Right atrium auricular region (tissue), 2 donors: ENCODE data around the gene NTSR1. TPM values are rescaled to one million over a fixed set of nuclear protein-coding genes. Genes with fewer than 3 reads are reported as not detected.

Source experiments
- DNase-seq: peaks from one replicate; pipeline ENCODE4 v3.0.0-alpha.2; 2019; ENCODE audit warnings: low spot score
- H3K27ac ChIP-seq, 2 donors: fragments of 200-600 bp; sonication (generic); 1 replicate in 1 of 2; 2 replicates in 1 of 2; pipeline ENCODE4 v1.5.1; 2016 to 2019
- H3K27me3 ChIP-seq, 2 donors: fragments of 200-600 bp; sonication (generic); one replicate each; pipeline versions ENCODE4 v1.5.1 to v1.6.0; 2017 to 2019
- H3K36me3 ChIP-seq: fragments of 200-600 bp; sonication (generic); one replicate; pipeline ENCODE4 v1.5.1; 2016
- H3K4me1 ChIP-seq, 2 donors: fragments of 200-600 bp; sonication (generic); one replicate each; pipeline versions ENCODE4 v1.5.1 to v1.6.0; 2017 to 2019
- H3K4me3 ChIP-seq, 2 donors: fragments of 200-600 bp; sonication (generic); 1 replicate in 1 of 2; 2 replicates in 1 of 2; pipeline ENCODE4 v1.5.1; 2017 to 2019; ENCODE audit warnings: mild to moderate bottlenecking in 1 of 2, moderate library complexity in 1 of 2
- H3K9me3 ChIP-seq, 2 donors: fragments of 200-600 bp; sonication (generic); one replicate each; pipeline ENCODE4 v1.5.1; 2019
- total RNA-seq, 2 donors: library from RNA; depleted of rRNA; stranded (reverse); fragments of >200 nt; gene quantifications; one replicate each; pipeline ENCODE4 v1.1.0, GENCODE V29; 2016
- TF ChIP-seq, protein P1 (sequence below), 2 donors: fragments of 200-600 bp; sonication (generic); IDR thresholded peaks; one replicate each; pipeline ENCODE4 v1.5.1; 2019; ENCODE audit warnings: antibody characterized with exemption in 2 of 2

NTSR1 gene
- total RNA-seq, 2 donors from 2014 or later: 0.43 TPM; not detected in 1

DNA sequence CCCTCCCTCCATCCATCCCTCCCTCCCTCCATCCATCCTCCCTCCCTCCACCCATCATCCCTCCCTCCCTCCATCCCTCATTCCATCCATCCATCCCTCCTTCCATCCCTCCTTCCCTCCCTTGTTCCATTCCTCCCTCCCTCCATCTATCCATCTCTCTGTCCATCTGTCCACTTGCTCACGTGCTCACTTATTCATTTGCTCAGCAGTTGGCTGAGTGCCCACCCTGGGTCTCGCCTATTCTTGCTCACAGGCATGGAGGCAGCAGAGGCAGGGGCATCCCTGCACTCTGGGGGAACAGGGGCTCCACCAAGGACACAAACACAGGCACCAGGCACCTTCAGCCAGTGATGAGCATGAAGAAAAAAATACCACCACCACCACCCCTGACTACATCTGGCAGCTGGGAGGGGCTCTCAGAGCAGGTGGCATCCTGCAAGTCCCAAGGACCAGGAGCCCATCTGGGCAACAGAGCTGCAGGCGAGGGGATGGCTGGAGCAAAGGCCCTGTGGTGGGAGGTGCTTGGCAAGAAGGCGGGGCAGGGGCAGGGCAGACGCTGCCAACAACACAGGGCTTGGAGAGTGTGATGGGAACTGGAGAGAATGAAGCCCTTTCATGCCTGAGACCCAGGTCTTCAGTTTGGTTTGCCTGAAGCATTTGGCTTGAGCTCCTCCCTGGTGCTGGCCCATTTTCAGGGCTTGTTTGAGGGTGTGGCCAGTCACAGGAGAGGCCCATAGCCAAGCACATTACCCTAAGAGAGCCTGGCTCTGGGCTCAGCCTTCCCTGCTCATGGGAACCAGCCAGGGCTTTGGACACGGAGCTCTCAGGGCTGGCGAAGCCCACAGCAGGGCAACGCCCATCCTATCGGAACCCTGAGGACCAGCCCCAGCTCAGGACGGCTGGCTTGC, 47.4 kb downstream of the NTSR1 start:
- Histone ChIP-seq H3K4me3 (no peak overlapping the region), H3K9me3 (no peaks in the 10 kb centered on the region), H3K27ac (no peak overlapping the region), H3K4me1 (no peaks in the 10 kb centered on the region), H3K27me3 (no peaks in the 10 kb centered on the region), H3K36me3 (no peaks in the 10 kb centered on the region)
- TF ChIP-seq, protein P1, sequence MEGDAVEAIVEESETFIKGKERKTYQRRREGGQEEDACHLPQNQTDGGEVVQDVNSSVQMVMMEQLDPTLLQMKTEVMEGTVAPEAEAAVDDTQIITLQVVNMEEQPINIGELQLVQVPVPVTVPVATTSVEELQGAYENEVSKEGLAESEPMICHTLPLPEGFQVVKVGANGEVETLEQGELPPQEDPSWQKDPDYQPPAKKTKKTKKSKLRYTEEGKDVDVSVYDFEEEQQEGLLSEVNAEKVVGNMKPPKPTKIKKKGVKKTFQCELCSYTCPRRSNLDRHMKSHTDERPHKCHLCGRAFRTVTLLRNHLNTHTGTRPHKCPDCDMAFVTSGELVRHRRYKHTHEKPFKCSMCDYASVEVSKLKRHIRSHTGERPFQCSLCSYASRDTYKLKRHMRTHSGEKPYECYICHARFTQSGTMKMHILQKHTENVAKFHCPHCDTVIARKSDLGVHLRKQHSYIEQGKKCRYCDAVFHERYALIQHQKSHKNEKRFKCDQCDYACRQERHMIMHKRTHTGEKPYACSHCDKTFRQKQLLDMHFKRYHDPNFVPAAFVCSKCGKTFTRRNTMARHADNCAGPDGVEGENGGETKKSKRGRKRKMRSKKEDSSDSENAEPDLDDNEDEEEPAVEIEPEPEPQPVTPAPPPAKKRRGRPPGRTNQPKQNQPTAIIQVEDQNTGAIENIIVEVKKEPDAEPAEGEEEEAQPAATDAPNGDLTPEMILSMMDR (IDR thresholded peaks at IDR 0.05): no peak
- DNase-seq: no peak

DNA sequence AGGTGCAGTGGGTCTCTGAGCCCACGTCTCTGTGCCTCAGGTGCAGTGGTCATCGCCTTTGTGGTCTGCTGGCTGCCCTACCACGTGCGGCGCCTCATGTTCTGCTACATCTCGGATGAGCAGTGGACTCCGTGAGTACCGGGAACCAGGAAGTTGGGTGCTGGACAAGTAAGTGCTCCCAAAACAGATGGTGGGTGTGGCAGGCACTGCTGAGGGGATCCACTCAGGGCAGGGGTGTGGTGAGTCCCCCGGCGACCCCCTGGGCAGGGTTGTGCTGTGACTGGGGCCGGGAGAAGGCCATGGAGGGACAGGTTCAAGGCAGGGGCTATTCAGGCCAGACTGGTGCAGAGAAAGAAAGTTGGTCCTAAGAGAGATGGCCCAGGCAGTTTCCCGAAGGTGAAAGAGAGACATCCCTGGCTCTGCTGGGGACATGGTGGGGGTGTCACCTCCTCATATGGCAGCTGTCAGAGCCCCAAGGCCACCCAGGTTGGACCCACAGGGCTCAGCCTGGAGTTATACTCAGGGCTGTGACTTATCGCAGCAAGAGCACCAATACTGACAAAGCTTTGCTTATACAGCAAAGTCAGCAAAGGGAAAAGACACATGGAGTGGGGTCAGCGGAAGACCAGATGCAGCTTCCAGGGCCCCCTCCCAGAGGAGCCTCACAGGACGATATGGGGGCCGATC, 49.7 kb downstream of the NTSR1 start:
- H3K4me3 ChIP-seq: no peak overlapping the region
- H3K27ac ChIP-seq: no peak overlapping the region
- no peaks in the 10 kb centered on the region for H3K36me3 ChIP-seq
- no peaks in the 10 kb centered on the region for H3K4me1 ChIP-seq
- no peaks in the 10 kb centered on the region for H3K27me3 ChIP-seq
- no peaks in the 10 kb centered on the region for H3K9me3 ChIP-seq
- no peak for DNase-seq
- TF ChIP-seq, protein P1 (IDR thresholded peaks at IDR 0.05): no peak

DNA sequence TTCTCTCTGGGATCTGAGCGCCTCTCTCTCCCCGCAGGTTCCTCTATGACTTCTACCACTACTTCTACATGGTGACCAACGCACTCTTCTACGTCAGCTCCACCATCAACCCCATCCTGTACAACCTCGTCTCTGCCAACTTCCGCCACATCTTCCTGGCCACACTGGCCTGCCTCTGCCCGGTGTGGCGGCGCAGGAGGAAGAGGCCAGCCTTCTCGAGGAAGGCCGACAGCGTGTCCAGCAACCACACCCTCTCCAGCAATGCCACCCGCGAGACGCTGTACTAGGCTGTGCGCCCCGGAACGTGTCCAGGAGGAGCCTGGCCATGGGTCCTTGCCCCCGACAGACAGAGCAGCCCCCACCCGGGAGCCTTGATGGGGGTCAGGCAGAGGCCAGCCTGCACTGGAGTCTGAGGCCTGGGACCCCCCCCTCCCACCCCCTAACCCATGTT, 51.4 kb downstream of the NTSR1 start:
- Histone ChIP-seq H3K4me1 (no peaks in the 10 kb centered on the region), H3K4me3 (no peak overlapping the region), H3K27ac (no peak overlapping the region), H3K27me3 (no peaks in the 10 kb centered on the region), H3K9me3 (no peaks in the 10 kb centered on the region), H3K36me3 (no peaks in the 10 kb centered on the region)
- no peak for DNase-seq
- TF ChIP-seq, protein P1 (IDR thresholded peaks at IDR 0.05): no peak

DNA sequence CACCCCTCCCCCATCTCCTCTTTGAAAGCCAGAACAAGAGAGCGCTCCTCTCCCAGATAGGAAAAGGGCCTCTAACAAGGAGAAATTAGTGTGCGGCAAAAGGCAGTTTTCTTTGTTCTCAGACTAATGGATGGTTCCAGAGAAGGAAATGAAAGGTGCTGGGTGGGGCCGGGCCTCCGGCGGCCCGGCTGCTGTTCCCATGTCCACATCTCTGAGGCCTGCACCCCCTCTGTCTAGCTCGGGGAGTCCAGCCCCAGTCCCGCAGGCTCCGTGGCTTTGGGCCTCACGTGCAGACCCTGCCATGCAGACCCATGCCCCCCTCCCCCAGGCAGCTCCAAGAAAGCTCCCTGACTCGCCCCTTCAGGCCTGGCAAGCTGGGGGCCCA, 51.8 kb downstream of the NTSR1 start:
- Histone ChIP-seq H3K27me3 (no peaks in the 10 kb centered on the region), H3K4me1 (no peaks in the 10 kb centered on the region), H3K27ac (no peak overlapping the region), H3K36me3 (no peaks in the 10 kb centered on the region), H3K4me3 (no peak overlapping the region), H3K9me3 (no peaks in the 10 kb centered on the region)
- no peak for DNase-seq
- TF ChIP-seq, protein P1 (IDR thresholded peaks at IDR 0.05): no peak

DNA sequence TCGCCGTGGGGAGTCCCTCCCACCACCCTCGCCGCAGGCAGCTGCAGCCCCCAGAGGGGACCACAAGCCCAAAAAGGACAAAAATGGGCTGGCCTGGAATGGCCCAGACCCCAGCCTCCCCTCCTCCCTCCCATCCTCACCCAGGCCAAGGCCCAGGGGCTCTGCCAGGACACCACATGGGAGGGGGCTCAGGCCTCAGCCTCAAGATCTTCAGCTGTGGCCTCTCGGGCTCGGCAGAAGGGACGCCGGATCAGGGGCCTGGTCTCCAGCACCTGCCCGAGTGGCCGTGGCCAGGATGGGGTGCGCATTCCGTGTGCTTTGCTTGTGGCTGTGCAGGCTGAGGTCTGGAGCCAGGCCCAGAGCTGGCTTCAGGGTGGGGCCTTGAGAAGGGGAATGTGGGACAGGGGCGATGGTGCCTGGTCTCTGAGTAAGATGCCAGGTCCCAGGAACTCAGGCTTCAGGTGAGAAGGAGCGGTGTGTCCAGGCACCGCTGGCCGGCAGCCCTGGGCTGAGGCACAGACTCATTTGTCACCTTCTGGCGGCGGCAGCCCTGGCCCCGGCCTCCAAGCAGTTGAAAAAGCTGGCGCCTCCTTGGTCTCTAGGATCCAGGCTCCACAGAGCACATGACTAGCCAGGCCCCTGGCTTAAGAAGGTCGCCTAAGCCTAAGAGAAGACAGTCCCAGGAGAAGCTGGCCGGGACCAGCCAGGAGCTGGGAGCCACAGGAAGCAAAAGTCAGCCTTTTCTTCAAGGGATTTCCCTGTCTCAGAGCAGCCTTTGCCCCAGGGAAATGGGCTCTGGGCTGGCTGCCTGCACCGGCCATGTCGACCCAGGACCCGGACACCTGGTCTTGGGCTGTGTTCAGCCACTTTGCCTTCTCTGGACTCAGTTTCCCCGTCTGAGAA, 52.5 kb downstream of the NTSR1 start:
- DNase-seq: no peak
- no peak overlapping the region for H3K27ac ChIP-seq
- no peaks in the 10 kb centered on the region for H3K27me3 ChIP-seq

More for the DNA sequence above, 52.5 kb downstream of the NTSR1 start:
- no peaks in the 10 kb centered on the region for H3K36me3 ChIP-seq
- no peaks in the 10 kb centered on the region for H3K4me1 ChIP-seq
- TF ChIP-seq, protein P1 (IDR thresholded peaks at IDR 0.05): no peak
- H3K9me3 ChIP-seq: no peaks in the 10 kb centered on the region
- H3K4me3 ChIP-seq: no peak overlapping the region
